ENCODE results near the gene RFC2. TPM values are rescaled to one million over a fixed set of nuclear protein-coding genes. Genes with fewer than 3 reads are reported as not detected.

The RFC2 gene
- total RNA-seq, 1 donor from 2014 or later: 18.5 TPM

DNA sequence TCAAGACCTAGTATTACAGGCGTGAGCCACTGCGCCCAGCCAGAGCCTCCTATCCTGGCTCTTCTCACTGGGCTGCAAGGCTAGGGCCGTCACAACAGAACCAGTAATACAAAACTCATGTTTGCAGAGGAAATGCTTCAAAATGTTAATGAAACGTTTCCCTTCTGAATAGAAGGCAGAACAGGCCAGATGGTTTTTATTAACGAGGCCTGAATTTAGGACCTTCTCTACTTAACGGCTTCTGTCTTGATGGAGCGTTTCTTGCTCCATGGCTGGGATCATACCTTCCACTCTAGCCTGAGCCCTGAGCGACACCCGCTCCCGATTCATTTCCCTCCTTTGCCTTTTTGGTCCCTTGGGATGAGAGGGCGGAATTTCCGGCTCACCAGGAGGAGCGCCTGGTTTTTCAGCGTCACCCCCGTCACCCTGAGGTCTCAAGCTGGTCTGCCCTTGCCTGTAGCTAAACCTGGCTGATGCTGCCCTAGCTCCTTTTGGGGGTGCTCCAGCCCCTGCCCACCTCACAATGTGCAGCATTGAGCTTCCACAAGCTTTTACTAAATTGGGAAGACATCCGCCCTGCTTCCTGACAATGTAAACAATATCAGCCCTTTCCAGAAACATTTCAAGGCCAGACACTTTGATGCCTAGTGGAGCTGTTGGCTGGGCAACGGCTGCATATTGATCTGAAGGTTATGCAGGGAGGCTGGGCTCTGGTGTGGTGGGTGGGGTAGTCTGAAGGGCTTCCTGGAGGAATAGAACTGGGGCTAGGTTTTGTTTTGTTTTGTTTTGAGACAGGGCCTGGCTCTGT lies 40.2 kb upstream of the RFC2 start:
- ATAC-seq (no peak), DNase-seq (no peak)
- TF ChIP-seq, protein P1, sequence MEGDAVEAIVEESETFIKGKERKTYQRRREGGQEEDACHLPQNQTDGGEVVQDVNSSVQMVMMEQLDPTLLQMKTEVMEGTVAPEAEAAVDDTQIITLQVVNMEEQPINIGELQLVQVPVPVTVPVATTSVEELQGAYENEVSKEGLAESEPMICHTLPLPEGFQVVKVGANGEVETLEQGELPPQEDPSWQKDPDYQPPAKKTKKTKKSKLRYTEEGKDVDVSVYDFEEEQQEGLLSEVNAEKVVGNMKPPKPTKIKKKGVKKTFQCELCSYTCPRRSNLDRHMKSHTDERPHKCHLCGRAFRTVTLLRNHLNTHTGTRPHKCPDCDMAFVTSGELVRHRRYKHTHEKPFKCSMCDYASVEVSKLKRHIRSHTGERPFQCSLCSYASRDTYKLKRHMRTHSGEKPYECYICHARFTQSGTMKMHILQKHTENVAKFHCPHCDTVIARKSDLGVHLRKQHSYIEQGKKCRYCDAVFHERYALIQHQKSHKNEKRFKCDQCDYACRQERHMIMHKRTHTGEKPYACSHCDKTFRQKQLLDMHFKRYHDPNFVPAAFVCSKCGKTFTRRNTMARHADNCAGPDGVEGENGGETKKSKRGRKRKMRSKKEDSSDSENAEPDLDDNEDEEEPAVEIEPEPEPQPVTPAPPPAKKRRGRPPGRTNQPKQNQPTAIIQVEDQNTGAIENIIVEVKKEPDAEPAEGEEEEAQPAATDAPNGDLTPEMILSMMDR (IDR thresholded peaks at IDR 0.05): no peak
- Histone ChIP-seq H3K4me1 (peaks cover 26% of the 10 kb centered on the region), H3K9me3 (no peaks in the 10 kb centered on the region), H3K4me3 (peak overlapping the region; percentile 3), H3K36me3 (no peaks in the 10 kb centered on the region), H3K27ac (peak overlapping the region; percentile 53), H3K27me3 (ENCODE audit: low read depth) (no peaks in the 10 kb centered on the region)
- intact Hi-C loops (cut with DNase I): no loop called here

DNA sequence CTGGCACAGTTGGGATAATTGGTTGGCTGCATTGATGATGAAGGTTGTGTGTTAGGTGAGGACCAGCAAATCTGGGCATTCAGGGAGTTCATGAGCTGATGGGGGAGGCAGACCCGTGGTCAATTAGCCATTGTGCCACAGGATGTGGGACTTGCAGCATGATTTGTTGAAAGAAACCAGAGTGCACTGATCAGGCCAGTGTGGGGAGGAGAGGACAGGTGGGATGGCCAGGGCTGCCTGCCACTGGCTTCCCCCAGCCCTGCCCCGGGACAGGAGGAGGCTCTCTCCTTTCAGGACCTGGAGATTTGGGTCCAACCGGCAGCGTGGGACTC lies 39.3 kb upstream of the RFC2 start:
- Histone ChIP-seq H3K36me3 (no peaks in the 10 kb centered on the region), H3K4me3 (no peak overlapping the region), H3K4me1 (peaks cover 22% of the 10 kb centered on the region), H3K27me3 (ENCODE audit: low read depth) (no peaks in the 10 kb centered on the region), H3K27ac (no peak overlapping the region), H3K9me3 (no peaks in the 10 kb centered on the region)
- intact Hi-C loops (cut with DNase I): no loop called here
- no peak for ATAC-seq
- DNase-seq: no peak
- TF ChIP-seq, protein P1 (IDR thresholded peaks at IDR 0.05): no peak

DNA sequence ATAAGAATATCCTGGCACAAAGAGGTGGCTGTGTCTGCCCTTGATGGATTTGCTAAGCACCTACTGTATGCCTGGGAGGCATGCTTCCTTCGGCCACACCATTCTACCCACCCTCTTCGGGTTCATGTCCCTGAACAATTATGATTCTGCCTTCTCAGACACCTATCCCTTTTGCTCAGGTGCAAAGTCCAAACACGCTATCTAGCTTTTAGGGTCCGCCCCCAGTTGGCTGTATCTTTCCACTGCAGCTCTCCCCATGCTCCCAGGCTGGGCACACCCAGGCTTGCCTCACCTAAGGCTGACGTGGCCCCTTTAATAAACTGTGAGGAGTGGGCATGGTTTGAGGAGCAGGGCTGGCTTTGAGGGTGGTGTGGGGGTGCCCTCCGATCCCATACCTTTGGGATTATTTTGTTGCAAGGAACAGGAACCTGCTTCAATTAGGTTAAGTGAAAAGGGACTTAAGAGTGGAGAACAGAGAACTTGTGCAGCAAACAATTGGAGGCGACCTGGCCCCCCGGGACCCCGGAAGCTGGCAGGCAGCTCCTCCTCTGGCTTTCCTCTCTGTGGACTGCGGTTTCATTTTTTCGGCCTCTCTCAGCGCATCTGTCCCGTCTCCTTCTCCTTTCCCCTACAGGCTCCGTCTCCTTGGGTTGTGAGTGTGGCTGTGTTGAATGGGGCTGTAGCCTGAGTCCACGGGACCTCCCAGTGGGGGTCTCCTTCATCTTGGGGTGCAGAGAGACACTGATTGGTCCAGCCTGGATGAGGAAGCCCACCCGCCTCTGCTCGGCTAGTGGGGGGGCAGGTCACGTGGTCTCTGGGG lies 38.8 kb upstream of the RFC2 start:
- H3K9me3 ChIP-seq: no peaks in the 10 kb centered on the region
- H3K27me3 ChIP-seq (ENCODE audit: low read depth): no peaks in the 10 kb centered on the region
- H3K36me3 ChIP-seq: no peaks in the 10 kb centered on the region
- H3K4me3 ChIP-seq: no peak overlapping the region
- ATAC-seq (no peak), DNase-seq (no peak)
- H3K27ac ChIP-seq: no peak overlapping the region
- TF ChIP-seq, protein P1 (IDR thresholded peaks at IDR 0.05): no peak
- peaks cover 26% of the 10 kb centered on the region for H3K4me1 ChIP-seq
- intact Hi-C loops (cut with DNase I): no loop called here

DNA sequence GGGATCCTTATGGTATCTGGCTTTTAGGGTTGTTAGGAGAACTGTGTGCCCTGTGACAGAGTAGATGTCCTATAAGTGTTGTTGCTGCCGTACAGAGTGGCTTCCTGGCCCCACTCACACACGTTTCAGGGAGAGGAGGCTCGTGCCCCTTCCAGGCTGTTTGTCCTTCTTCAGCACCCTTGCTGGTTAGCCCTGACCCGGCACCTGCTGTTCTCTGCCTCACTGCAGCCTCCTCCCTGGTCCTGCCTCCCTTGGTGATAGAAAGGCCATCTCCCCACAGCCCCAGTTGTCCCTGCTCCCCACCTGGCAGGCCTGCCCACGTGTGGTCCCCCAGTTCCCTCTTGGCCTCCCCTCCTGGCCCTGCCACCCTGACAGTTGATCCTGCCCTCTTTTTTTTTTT lies 37.3 kb upstream of the RFC2 start:
- Histone ChIP-seq H3K4me1 (peaks cover 28% of the 10 kb centered on the region), H3K36me3 (no peaks in the 10 kb centered on the region), H3K27me3 (ENCODE audit: low read depth) (no peaks in the 10 kb centered on the region), H3K27ac (no peak overlapping the region), H3K4me3 (no peak overlapping the region), H3K9me3 (no peaks in the 10 kb centered on the region)
- no peak for DNase-seq
- intact Hi-C loops (cut with DNase I): no loop called here
- no peak for ATAC-seq
- TF ChIP-seq, protein P1 (IDR thresholded peaks at IDR 0.05): no peak

DNA sequence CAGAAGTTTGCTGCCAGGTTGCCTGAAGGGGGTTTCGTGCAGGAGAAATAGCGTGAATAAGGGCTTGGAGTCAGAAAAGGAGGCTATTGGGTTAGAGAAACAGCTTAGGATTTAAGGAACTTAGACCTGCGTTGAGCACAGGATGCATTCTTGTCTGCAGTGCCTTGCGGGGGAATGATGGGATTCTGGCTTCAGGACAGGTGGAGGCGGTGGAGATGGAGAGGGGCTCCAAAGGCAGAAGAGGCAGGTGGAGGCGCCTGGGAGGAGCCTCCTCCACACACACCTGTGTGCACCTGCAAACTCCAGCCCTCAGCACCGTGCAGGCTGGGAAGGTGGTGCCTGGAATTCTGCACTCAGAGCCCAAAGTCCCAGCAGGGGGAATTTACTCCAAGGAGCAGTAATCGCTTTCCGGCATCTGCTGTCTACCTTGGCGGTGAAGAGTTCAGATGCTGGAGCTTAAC lies 36.8 kb upstream of the RFC2 start:
- TF ChIP-seq, protein P1 (IDR thresholded peaks at IDR 0.05): no peak
- Histone ChIP-seq H3K36me3 (no peaks in the 10 kb centered on the region), H3K27me3 (ENCODE audit: low read depth) (no peaks in the 10 kb centered on the region), H3K4me3 (peak overlapping the region; percentile 72), H3K9me3 (no peaks in the 10 kb centered on the region), H3K27ac (no peak overlapping the region), H3K4me1 (peaks cover 28% of the 10 kb centered on the region)
- DNase-seq (no peak), ATAC-seq (no peak)
- intact Hi-C loops (cut with DNase I): no loop called here

Measured in lower lobe of right lung (tissue), 2 donors.